Glutamatergic neuron (in vitro differentiated cells): Measurements from ENCODE around the gene PRR29. TPM values are rescaled to one million over a fixed set of nuclear protein-coding genes. Genes with fewer than 3 reads are reported as not detected.
A peak's percentile ranks its signal among the peaks of the same experiment; 100 is the strongest.

Source experiments
- DNase-seq: peaks from one replicate; pipeline ENCODE4 v3.0.0; 2022
- H3K27ac Mint-ChIP-seq: one replicate; pipeline ENCODE4 v1.8.0; 2020; ENCODE audit warnings: mild to moderate bottlenecking, mixed read lengths, inconsistent platforms; ENCODE audit not compliant: unreplicated experiment
- H3K27me3 Mint-ChIP-seq: one replicate; pipeline ENCODE4 v1.8.0; 2020; ENCODE audit warnings: mild to moderate bottlenecking, moderate library complexity, mixed read lengths, inconsistent platforms; ENCODE audit not compliant: unreplicated experiment
- H3K36me3 Mint-ChIP-seq: one replicate; pipeline ENCODE4 v1.8.0; 2020; ENCODE audit warnings: mild to moderate bottlenecking, mixed read lengths, inconsistent platforms; ENCODE audit not compliant: unreplicated experiment
- H3K4me1 Mint-ChIP-seq: one replicate; pipeline ENCODE4 v1.8.0; 2020; ENCODE audit warnings: mild to moderate bottlenecking, low read depth, mixed read lengths, inconsistent platforms; ENCODE audit not compliant: unreplicated experiment
- H3K4me3 Mint-ChIP-seq: one replicate; pipeline ENCODE4 v1.8.0; 2020; ENCODE audit warnings: mild to moderate bottlenecking, mixed read lengths, inconsistent platforms; ENCODE audit not compliant: unreplicated experiment
- H3K9me3 Mint-ChIP-seq: one replicate; pipeline ENCODE4 v1.8.0; 2020; ENCODE audit warnings: mild to moderate bottlenecking, moderate library complexity, mixed read lengths, inconsistent platforms; ENCODE audit not compliant: unreplicated experiment
- total RNA-seq: library from RNA; stranded (reverse); fragmentation: NEBNext Ultra II Directional; extraction: Animal tissue kit (Norgen Biotek cat#: 25700); gene quantifications from one replicate; pipeline ENCODE4 v1.2.1, GENCODE V29; 2021; ENCODE audit not compliant: unreplicated experiment
- TF ChIP-seq, protein P1 (sequence below): fragments of 200-600 bp; sonication (generic); IDR thresholded peaks from one replicate; pipeline ENCODE4 v1.5.0; 2021; ENCODE audit not compliant: partially characterized antibody, unreplicated experiment

Gene PRR29
- total RNA-seq, 1 donor from 2014 or later, result not detected

DNA sequence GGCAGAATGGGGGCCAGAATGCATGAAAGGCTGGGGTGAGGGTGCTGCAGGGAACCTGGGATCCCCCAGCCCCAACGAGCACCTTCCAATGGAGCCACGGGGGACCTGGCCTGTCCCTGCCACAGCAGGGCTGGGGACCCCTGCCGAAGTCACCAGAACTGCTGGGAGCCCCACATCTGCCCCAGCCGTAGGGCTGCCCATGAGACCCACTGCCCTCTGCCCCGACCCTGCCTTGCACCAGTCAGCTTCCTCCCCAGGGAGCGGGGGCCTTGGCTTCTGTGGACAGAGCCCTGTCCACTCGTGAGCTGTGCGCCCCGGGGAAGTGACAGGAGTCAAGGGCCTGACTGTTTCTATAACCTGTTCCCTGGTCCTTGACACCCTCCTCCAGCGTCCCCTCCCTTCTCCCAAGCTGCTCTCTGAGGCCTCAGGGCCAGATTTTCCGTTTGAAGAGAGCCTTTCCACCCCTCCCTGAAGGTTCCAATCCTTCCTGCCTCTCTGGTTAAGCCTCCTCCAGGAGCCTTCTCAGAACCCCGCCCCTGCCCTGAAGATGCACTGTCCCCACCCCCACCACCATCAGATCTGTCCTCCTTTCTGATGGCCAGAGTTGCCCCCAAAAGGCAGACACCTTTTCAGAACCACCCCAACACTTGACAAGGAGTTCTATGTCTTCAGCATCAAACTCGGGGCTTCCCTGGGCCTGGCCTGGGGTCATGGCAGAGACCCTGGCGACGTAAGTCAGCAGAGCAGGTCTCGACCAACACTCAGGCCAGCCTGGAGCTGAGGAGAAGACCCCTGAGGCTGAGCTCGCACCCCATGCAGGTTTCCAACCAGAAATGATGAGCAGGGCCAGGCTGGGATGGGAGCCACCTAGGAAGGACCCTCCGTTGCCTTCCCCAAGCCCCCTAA lies 10.7 kb upstream of the PRR29 start:
- TF ChIP-seq, protein P1, sequence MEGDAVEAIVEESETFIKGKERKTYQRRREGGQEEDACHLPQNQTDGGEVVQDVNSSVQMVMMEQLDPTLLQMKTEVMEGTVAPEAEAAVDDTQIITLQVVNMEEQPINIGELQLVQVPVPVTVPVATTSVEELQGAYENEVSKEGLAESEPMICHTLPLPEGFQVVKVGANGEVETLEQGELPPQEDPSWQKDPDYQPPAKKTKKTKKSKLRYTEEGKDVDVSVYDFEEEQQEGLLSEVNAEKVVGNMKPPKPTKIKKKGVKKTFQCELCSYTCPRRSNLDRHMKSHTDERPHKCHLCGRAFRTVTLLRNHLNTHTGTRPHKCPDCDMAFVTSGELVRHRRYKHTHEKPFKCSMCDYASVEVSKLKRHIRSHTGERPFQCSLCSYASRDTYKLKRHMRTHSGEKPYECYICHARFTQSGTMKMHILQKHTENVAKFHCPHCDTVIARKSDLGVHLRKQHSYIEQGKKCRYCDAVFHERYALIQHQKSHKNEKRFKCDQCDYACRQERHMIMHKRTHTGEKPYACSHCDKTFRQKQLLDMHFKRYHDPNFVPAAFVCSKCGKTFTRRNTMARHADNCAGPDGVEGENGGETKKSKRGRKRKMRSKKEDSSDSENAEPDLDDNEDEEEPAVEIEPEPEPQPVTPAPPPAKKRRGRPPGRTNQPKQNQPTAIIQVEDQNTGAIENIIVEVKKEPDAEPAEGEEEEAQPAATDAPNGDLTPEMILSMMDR, result no peak
- Mint-ChIP-seq H3K4me1 (peaks cover 14% of the 10 kb centered on the region), H3K4me3 (no peak overlapping the region), H3K27ac (no peak overlapping the region), H3K27me3 (peaks cover 11% of the 10 kb centered on the region), H3K9me3 (peaks cover 12% of the 10 kb centered on the region), H3K36me3 (peaks cover 5% of the 10 kb centered on the region)
- no peak for DNase-seq

DNA sequence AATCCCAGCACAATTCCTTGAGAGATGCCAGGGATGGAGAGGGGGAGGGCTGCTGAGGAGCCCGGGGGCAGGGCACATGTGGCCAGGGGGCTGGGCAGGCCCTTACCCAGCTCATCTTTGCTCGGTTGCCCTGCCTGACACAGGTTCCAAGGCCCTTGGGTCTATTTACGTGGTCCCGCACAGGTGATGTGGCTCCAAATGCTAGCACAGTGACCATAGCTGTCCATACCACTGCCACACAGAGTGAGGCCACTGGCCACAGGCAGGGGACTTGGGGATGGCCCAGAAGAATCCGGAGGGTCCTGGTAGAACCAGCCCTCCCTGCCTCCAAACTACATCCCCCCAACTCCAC lies 10.0 kb upstream of the PRR29 start:
- Mint-ChIP-seq H3K27me3 (peaks cover 14% of the 10 kb centered on the region), H3K4me1 (peaks cover 14% of the 10 kb centered on the region), H3K36me3 (no peaks in the 10 kb centered on the region), H3K4me3 (no peak overlapping the region), H3K9me3 (peaks cover 8% of the 10 kb centered on the region), H3K27ac (no peak overlapping the region)
- TF ChIP-seq, protein P1, result no peak
- peak; percentile 4 for DNase-seq

DNA sequence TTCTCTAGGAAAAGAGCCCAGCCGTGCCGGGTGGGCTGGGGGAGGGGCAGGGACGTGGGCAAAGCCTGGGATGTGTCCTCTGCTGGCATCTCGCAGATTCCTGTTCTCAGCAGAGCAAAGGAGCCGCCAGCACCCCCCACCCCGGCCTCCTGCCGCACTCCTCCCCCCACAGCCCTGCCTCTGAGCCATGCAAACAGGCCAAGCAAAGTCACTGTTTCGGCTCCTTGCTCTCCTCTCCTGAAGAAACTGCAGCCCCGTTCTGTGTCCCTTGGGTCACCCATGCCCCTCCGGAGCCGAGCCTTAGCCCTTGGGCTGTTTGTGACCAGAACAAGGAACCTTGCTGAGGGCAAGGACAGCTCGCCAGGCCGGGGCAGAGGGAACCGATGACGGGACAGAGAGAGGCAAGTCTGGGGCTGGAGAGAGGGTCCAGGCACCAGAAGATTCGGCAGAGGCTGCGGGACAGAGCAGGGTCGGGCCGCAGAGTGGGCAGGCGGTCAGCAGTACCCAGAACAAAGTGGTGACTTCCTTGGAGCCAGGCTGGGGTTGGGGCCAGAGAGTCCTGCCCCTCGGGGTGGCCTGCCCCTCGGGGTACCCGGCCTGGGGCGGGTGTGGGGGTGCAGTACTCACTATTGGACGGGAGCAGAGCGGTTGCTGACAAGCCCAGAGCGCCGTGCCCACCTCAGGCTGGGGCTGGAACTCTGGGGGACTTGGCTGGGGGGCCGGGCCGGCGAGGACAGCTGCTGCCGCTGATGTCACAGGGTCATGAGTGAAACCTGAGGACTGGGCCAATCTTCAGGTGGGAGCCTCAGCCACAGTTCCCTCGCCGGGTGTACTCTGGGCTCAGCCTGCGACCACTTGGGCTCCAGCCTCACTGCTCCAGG lies 9.2 kb upstream of the PRR29 start:
- Mint-ChIP-seq H3K27ac (no peak overlapping the region), H3K4me3 (no peak overlapping the region), H3K36me3 (no peaks in the 10 kb centered on the region), H3K4me1 (peaks cover 14% of the 10 kb centered on the region), H3K27me3 (peaks cover 14% of the 10 kb centered on the region), H3K9me3 (peaks cover 8% of the 10 kb centered on the region)
- DNase-seq, result peak; percentile 39
- TF ChIP-seq, protein P1, result no peak

DNA sequence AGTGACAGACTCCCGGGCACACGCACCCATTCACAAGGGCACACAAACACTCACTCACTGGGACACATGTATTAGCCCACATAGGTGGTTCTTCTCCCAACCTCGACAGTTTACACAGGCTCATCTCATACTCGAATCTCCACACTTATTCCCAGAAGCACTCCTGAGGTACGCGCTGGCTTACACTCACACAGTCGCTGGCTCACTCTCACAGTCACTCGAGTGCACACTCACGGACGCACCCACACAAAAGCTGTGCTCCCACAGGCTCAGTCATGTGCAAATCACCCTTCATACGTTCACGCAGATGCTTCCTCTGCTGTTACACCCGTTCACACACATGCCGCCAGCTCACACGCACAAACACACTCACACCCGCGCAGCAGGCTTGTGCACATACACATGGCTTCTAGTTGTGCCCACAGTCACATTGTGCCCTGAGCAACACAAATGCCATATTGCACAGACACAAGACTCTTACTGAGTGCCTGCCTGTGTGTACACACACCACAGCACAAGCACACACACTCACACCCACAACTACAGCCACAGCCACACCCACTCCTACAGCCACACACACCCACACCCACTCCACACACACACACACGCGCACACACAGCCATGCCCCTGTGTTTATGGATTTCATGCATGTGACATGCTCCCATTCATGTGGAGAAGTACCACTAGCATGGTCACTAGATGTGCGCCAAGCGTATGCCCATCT lies 8.4 kb upstream of the PRR29 start:
- Mint-ChIP-seq H3K27me3 (peaks cover 14% of the 10 kb centered on the region), H3K27ac (no peak overlapping the region), H3K4me1 (peaks cover 14% of the 10 kb centered on the region), H3K36me3 (no peaks in the 10 kb centered on the region), H3K9me3 (peaks cover 8% of the 10 kb centered on the region), H3K4me3 (no peak overlapping the region)
- no peak for DNase-seq
- TF ChIP-seq, protein P1, result no peak
